PC-9 (cell line): ENCODE measurements around the gene DUS3L. TPM values are rescaled to one million over a fixed set of nuclear protein-coding genes. Genes with fewer than 3 reads are reported as not detected.

Experiments used
- Bru-seq: library from RNA; stranded (reverse); fragments of 400-500 nt; gene quantifications from one replicate; lab custom pipeline; 2021; lab: Mats Ljungman, UMichigan
- BruChase-seq, 2 experiments: library from RNA; stranded (reverse); fragments of 400-500 nt; gene quantifications; one replicate each; lab custom pipeline; 2021; lab: Mats Ljungman, UMichigan
- BruUV-seq: library from RNA; stranded (reverse); fragments of 400-500 nt; replicated peaks from 2 replicates; lab custom pipeline; 2021; lab: Mats Ljungman, UMichigan
- CTCF ChIA-PET: fragments of 300-600 bp; sonication (Branson Sonifier 250); formaldehyde crosslinking; loops from one replicate; lab custom pipeline; 2022; ENCODE audit warnings: antibody characterized with exemption; lab: Charles Lee
- POLR2A ChIA-PET: fragments of 300-600 bp; sonication (Branson Sonifier 250); formaldehyde crosslinking; loops from one replicate; lab custom pipeline; 2022; ENCODE audit warnings: antibody characterized with exemption; ENCODE audit not compliant: unreplicated experiment; lab: Charles Lee
- DNase-seq, 2 experiments: peaks; one replicate each; pipeline versions ENCODE4 v3.0.0 to v3.0.0-alpha.2; 2015 to 2022; ENCODE audit warnings: mixed read lengths in 1 of 2
- H2AFZ ChIP-seq: fragments of 200-600 bp; sonication (generic); 2 replicates; pipeline ENCODE4 v1.8.1; 2017; ENCODE audit warnings: antibody characterized with exemption
- H3F3A ChIP-seq: fragments of 200-600 bp; sonication (generic); 2 replicates; pipeline ENCODE4 v1.8.1; 2017; ENCODE audit warnings: antibody characterized with exemption, mild to moderate bottlenecking, low read depth; ENCODE audit not compliant: insufficient read depth
- H3K27ac ChIP-seq: fragments of 200-600 bp; sonication (generic); 2 replicates; pipeline ENCODE4 v1.6.1; 2016; ENCODE audit warnings: mixed run types
- H3K27me3 ChIP-seq: fragments of 200-600 bp; sonication (generic); 2 replicates; pipeline ENCODE4 v1.6.1; 2016; ENCODE audit warnings: low read depth, mixed run types; ENCODE audit not compliant: insufficient read depth
- H3K36me3 ChIP-seq: fragments of 200-600 bp; sonication (generic); 2 replicates; pipeline ENCODE4 v1.6.1; 2016; ENCODE audit warnings: low read depth, mixed run types
- H3K4me1 ChIP-seq: fragments of 200-600 bp; sonication (generic); replicated peaks from 2 replicates; pipeline ENCODE4 v1.6.1; 2016; ENCODE audit warnings: mixed run types; ENCODE audit not compliant: insufficient read depth
- H3K4me2 ChIP-seq: fragments of 200-600 bp; sonication (generic); 2 replicates; pipeline ENCODE4 v1.6.1; 2017; ENCODE audit warnings: mixed run types
- H3K4me3 ChIP-seq: fragments of 200-600 bp; sonication (generic); 2 replicates; pipeline ENCODE4 v1.6.1; 2016; ENCODE audit warnings: mixed run types
- H3K79me2 ChIP-seq: fragments of 200-600 bp; sonication (generic); 2 replicates; pipeline ENCODE4 v1.6.1; 2017; ENCODE audit warnings: low read depth, mixed run types
- H3K9me2 ChIP-seq: fragments of 200-600 bp; sonication (generic); 2 replicates; pipeline ENCODE4 v1.8.1; 2017; ENCODE audit warnings: mild to moderate bottlenecking; ENCODE audit not compliant: insufficient read depth
- H3K9me3 ChIP-seq: fragments of 200-600 bp; sonication (generic); 2 replicates; pipeline ENCODE4 v1.8.1; 2016; ENCODE audit warnings: low read depth; ENCODE audit not compliant: insufficient read depth
- H4K20me1 ChIP-seq: fragments of 200-600 bp; sonication (generic); 2 replicates; pipeline ENCODE4 v1.8.1; 2017; ENCODE audit not compliant: insufficient read depth
- EZH2 ChIP-seq: fragments of 200-600 bp; sonication (generic); IDR thresholded peaks from 2 replicates; pipeline ENCODE4 v1.8.0; 2017; ENCODE audit warnings: antibody characterized with exemption, low read depth
- intact Hi-C: fragments of 100-400 bp; cut with micrococcal nuclease; formaldehyde crosslinking; loops from one replicate; pipeline ENCODE4 v1.10.0; 2022; ENCODE audit not compliant: unreplicated experiment
- long read RNA-seq: library from polyadenylated mRNA; stranded (forward); transcript quantifications from one replicate; pipeline ENCODE4 v2.0.0, GENCODE V29; 2022
- total RNA-seq: library from RNA; stranded (reverse); gene quantifications from 2 replicates; pipeline ENCODE4 v1.2.3, GENCODE V29; 2021
- TF ChIP-seq, protein P1 (sequence below): fragments of 200-600 bp; sonication (generic); conservative IDR thresholded peaks from 2 replicates; pipeline ENCODE4 v1.6.1; 2017; ENCODE audit warnings: mixed run types, antibody characterized with exemption, mild to moderate bottlenecking, moderate library complexity

DUS3L gene, protein sequence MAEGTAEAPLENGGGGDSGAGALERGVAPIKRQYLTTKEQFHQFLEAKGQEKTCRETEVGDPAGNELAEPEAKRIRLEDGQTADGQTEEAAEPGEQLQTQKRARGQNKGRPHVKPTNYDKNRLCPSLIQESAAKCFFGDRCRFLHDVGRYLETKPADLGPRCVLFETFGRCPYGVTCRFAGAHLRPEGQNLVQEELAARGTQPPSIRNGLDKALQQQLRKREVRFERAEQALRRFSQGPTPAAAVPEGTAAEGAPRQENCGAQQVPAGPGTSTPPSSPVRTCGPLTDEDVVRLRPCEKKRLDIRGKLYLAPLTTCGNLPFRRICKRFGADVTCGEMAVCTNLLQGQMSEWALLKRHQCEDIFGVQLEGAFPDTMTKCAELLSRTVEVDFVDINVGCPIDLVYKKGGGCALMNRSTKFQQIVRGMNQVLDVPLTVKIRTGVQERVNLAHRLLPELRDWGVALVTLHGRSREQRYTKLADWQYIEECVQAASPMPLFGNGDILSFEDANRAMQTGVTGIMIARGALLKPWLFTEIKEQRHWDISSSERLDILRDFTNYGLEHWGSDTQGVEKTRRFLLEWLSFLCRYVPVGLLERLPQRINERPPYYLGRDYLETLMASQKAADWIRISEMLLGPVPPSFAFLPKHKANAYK
- total RNA-seq (27.1 and 29.2 TPM in 2 replicates), Bru-seq, nascent RNA (percentile 70 among the genes with signal in this experiment), BruChase-seq, experiment 1, labeled RNA remaining after a 2-hour chase (percentile 66 among the genes with signal in this experiment), BruChase-seq, experiment 2, labeled RNA remaining after a 6-hour chase (percentile 87 among the genes with signal in this experiment)
- long read RNA-seq, transcript DUS3L-201 (13 exons, 2,113 nt): major isoform, 33 of 46 reads
- long read RNA-seq, partial matches to known transcripts: 8 of 46 reads
- long read RNA-seq, other reads (novel, unspliced or antisense): 5 of 46 reads

DNA sequence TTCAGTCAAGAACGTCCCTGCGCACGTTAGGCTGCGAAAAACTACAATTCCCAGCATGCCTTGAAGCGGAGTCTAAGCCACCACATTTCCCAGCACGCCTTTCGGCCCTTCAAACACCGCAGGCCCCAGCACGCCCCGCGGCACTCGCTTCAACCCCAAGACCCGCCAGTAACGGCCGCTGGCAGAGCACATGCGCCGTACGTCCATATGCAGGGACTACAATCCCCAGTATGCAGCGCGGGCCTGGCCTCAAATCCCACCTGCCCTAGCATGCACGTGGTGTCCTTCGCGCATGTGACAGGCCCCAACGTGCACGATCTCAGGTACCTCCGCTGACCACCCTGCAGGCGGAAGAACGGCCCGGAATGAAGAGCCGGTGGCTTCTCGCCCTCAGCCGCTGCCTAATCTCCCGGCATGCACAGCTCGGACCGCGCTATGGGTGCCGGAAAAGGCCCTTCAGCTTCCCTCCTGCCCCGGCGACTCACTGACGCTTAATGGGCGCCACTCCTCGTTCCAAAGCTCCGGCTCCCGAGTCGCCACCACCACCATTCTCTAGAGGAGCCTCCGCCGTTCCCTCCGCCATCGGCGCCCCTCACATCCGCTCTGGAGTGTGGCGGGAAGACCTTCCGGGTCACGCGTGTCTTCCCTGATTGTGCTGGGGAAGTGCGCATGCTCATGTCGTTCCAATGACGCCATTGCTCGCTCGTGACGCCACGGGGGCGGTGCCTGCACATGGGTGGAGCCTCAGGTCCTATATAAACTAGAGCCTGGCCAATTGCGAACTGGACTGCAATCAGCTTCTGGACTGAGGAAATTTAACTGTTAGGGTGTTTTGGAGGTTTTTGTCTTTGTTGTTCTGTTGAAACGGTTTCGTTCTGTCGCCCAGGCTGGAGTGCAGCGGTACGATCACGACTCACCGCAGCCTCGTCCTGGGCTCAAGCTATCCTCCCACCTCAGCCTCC, at the start of gene DUS3L:
DUS3L (minus strand) TSS at position 605 of the 962 bp plus-strand sequence; CDS start at position 583, 22 bp downstream.
- no peaks in the 10 kb centered on the region for H3K4me1 ChIP-seq
- peak within 1 kb of the TSS; percentile 85 for H3K27ac ChIP-seq
- BruUV-seq: TSS peak; percentile 78
- H3F3A ChIP-seq: peaks cover 5% of the 10 kb centered on the region; the same call in 1 of the 2 replicates
- H3K9me3 ChIP-seq: no peaks in the 10 kb centered on the region
- intact Hi-C loops: loop anchor here (2.0 kb wide), 1 partner anchor 110 kb away; the partner anchor contains the start of genes HSD11B1L and MICOS13
- peak within 1 kb of the TSS; percentile 79; the same call in 1 of the 2 replicates for H2AFZ ChIP-seq
- H3K9me2 ChIP-seq: no peaks in the 10 kb centered on the region
- peak; percentile 87 to 90 for DNase-seq
- no peaks in the 10 kb centered on the region for H3K27me3 ChIP-seq
- H3K4me2 ChIP-seq: peak within 1 kb of the TSS; percentile 77
- peak within 1 kb of the TSS; percentile 86 for H3K4me3 ChIP-seq
- H3K36me3 ChIP-seq: no peaks in the 10 kb centered on the region
- ChIA-PET CTCF (interaction anchor here (1.2 to 2.4 kb wide), 2 partner anchors 13 to 70 kb away, joined by 5 to 7 read pairs; no protein-coding TSS in a partner anchor), POLR2A (no interaction called here)
- H3K79me2 ChIP-seq: peaks cover 10% of the 10 kb centered on the region
- no peak for TF ChIP-seq EZH2
- TF ChIP-seq, protein P1, sequence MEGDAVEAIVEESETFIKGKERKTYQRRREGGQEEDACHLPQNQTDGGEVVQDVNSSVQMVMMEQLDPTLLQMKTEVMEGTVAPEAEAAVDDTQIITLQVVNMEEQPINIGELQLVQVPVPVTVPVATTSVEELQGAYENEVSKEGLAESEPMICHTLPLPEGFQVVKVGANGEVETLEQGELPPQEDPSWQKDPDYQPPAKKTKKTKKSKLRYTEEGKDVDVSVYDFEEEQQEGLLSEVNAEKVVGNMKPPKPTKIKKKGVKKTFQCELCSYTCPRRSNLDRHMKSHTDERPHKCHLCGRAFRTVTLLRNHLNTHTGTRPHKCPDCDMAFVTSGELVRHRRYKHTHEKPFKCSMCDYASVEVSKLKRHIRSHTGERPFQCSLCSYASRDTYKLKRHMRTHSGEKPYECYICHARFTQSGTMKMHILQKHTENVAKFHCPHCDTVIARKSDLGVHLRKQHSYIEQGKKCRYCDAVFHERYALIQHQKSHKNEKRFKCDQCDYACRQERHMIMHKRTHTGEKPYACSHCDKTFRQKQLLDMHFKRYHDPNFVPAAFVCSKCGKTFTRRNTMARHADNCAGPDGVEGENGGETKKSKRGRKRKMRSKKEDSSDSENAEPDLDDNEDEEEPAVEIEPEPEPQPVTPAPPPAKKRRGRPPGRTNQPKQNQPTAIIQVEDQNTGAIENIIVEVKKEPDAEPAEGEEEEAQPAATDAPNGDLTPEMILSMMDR: no peak
- 0 out of 2 replicates have a peak, but pooled peaks cover 6% of the 10 kb centered on the region for H4K20me1 ChIP-seq

DNA sequence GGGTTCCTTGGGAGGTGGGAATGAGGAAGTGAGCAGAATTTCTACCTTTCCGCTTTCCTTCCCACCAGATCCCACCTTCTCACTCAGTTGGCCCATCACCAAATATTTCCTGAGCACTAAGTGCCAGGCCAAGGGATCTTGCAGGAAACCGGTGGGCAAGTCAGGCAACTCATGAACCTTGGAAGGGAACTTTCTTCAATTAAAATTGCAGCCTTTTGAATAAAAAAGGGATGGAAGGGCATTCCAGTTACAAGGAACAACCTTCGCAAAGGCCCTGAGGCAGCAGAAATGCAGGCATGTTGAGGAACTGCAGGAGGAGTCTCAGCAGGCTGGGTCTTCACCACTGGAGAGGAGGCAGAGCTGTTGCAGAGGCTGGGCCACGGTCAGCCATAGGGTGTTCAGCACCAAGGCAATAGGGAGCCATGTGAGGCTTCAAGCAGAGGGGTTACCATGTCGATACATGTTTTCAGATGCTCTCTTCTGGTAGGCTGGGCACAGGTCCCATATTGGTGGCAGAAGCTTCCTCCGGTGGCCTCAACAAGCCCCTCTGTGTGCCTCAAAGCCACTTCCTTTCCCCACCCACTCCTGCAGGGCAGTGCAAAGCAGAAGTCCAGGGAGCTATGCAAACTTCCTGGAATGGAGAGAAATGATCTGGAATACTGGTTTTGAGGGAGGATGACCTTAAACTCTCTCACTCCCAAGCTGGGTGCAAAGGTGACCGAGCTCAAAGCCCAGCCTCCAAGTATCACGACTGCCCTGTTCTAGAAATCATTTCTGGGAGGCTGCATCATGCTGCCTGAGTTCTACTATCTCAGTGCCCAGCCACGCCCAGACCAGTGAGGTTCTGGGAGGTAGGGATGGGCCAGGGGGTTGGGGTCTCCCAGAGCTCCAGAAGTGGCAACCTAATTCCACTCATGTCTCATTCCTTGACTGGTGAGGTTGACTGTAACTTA, 48.4 kb upstream of the DUS3L start, which contains the start of gene FUT6:
FUT6 (minus strand) TSS at position 638 of the 953 bp plus-strand sequence. CDS start 7,135 bp downstream, outside the sequence.
- intact Hi-C loops: no loop called here

More for the DNA sequence above, 48.4 kb upstream of the DUS3L start, which contains the start of gene FUT6:
- Histone ChIP-seq H3K4me1 (no peaks in the 10 kb centered on the region), H3K79me2 (no peaks in the 10 kb centered on the region), H3F3A (peaks cover 3% of the 10 kb centered on the region; the same call in 1 of the 2 replicates), H3K4me2 (no peak within 1 kb of the TSS), H3K4me3 (no peak within 1 kb of the TSS), H3K27ac (no peak within 1 kb of the TSS), H3K36me3 (no peaks in the 10 kb centered on the region), H2AFZ (no peak within 1 kb of the TSS), H3K27me3 (no peaks in the 10 kb centered on the region), H3K9me2 (no peaks in the 10 kb centered on the region), H3K9me3 (no peaks in the 10 kb centered on the region), H4K20me1 (no peaks in the 10 kb centered on the region)
- TF ChIP-seq, protein P1: no peak
- TF ChIP-seq EZH2: no peak
- ChIA-PET CTCF (interaction anchor here (0.7 kb wide), 1 partner anchor 151 kb away, joined by 14 read pairs; no protein-coding TSS in a partner anchor), POLR2A (no interaction called here)
- DNase-seq: no peak
- BruUV-seq: no TSS peak
